SJSA1 (cell line): ENCODE measurements around the gene BLTP1. TPM values are rescaled to one million over a fixed set of nuclear protein-coding genes. Genes with fewer than 3 reads are reported as not detected.

Experiments used
- DNase-seq, 2 experiments: peaks; one replicate each; pipeline ENCODE4 v3.0.0-alpha.2; 2015 to 2020; ENCODE audit warnings: low spot score in 2 of 2, low read depth in 1 of 2
- H3K27ac ChIP-seq: fragments of 250-450 bp; sonication (Bioruptor Pico); 2 replicates; pipeline ENCODE4 v1.5.1; 2020; ENCODE audit warnings: mild to moderate bottlenecking, moderate library complexity
- H3K27me3 ChIP-seq: fragments of 250-450 bp; sonication (Bioruptor Pico); replicated peaks from 2 replicates; pipeline ENCODE4 v1.5.1; 2020; ENCODE audit warnings: mild to moderate bottlenecking, moderate library complexity
- H3K36me3 ChIP-seq: fragments of 250-450 bp; sonication (Bioruptor Pico); 2 replicates; pipeline ENCODE4 v1.5.1; 2020; ENCODE audit warnings: mild to moderate bottlenecking
- H3K4me1 ChIP-seq: fragments of 250-450 bp; sonication (Bioruptor Pico); replicated peaks from 2 replicates; pipeline ENCODE4 v1.6.1; 2021; ENCODE audit warnings: mild to moderate bottlenecking
- H3K4me3 ChIP-seq: fragments of 250-450 bp; sonication (Bioruptor Pico); 2 replicates; pipeline ENCODE4 v1.5.1; 2020; ENCODE audit warnings: mild to moderate bottlenecking
- H3K9me3 ChIP-seq: fragments of 250-450 bp; sonication (Bioruptor Pico); replicated peaks from 2 replicates; pipeline ENCODE4 v1.5.1; 2020; ENCODE audit warnings: mild to moderate bottlenecking
- total RNA-seq: library from RNA; depleted of rRNA; stranded (reverse); fragments of >200 nt; shearing (Covaris generic); gene quantifications from 2 replicates; pipeline ENCODE4 v1.2.3, GENCODE V29; 2014

The BLTP1 gene
- total RNA-seq, 1 experiment from 2014 or later, result 35.6 TPM

DNA sequence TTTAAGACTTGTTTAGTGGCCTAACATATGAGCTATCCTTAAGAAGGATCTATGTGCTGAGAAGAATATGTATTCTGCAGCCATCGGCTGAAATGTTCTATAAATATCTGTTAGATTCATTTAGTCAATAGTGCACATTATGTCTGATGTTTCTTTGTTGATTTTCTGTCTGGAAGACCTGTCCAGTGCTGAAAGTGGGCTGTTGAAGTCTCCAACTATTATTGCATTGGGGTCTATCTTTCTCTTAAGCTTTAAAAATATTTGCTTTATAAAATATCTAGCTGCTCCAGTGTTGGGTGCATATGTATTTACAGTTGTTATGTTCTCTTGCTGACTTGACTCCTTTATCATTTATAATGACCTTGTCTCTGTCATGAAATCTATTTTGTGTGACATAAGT is 9.4 kb upstream of the BLTP1 start:
- H3K27me3 ChIP-seq, result no peaks in the 10 kb centered on the region
- no peaks in the 10 kb centered on the region for H3K9me3 ChIP-seq
- DNase-seq, result no peak
- H3K4me3 ChIP-seq, result no peak overlapping the region
- H3K27ac ChIP-seq, result no peak overlapping the region
- H3K36me3 ChIP-seq, result no peaks in the 10 kb centered on the region
- H3K4me1 ChIP-seq, result no peaks in the 10 kb centered on the region

DNA sequence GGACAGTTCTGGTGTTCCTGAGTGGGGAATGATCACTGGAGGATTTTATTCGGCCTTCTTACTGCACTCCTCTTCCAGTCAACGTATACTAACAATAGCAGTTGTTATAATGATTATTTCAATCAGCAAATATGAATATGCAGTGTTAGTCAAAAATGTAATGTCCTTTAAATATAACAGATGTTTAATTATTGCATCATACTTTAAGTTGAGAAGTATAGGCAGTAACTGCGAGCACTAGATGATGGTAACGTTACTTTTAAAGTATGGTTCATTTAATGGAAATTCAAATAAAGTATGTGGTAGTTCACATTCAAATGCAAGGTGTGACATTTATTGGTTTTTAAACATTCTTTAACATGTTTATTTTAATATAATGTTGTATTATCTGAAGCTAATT is 5.5 kb upstream of the BLTP1 start:
- H3K9me3 ChIP-seq, result no peaks in the 10 kb centered on the region
- DNase-seq, result no peak

DNA sequence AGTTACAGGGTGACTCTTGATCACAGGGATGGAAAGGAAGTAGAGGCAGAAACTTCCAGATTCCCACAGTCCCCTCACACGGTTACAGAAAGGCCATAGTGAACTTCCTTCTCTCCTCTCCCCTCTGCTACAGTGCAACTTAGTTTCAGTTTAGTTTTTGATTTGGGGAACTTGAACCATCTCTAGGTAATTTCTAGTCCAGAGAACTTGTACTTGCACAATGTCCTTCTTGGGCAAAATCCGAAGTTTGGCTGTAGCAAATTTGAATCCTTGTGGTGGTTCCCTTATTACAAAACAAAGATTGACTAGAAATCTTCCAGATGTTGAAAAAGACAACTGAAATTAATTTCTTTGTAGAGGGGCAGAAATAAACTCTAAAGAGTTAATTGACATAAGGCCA is 1.2 kb upstream of the BLTP1 start:
- Histone ChIP-seq H3K4me1 (peaks cover 10% of the 10 kb centered on the region), H3K27ac (no peak overlapping the region), H3K27me3 (no peaks in the 10 kb centered on the region), H3K9me3 (no peaks in the 10 kb centered on the region), H3K4me3 (no peak overlapping the region), H3K36me3 (peaks cover 6% of the 10 kb centered on the region)
- DNase-seq, result no peak

More for the DNA sequence above, 5.5 kb upstream of the BLTP1 start:
- Histone ChIP-seq H3K4me3 (no peak overlapping the region), H3K4me1 (peaks cover 7% of the 10 kb centered on the region), H3K36me3 (no peaks in the 10 kb centered on the region), H3K27me3 (no peaks in the 10 kb centered on the region), H3K27ac (no peak overlapping the region)

DNA sequence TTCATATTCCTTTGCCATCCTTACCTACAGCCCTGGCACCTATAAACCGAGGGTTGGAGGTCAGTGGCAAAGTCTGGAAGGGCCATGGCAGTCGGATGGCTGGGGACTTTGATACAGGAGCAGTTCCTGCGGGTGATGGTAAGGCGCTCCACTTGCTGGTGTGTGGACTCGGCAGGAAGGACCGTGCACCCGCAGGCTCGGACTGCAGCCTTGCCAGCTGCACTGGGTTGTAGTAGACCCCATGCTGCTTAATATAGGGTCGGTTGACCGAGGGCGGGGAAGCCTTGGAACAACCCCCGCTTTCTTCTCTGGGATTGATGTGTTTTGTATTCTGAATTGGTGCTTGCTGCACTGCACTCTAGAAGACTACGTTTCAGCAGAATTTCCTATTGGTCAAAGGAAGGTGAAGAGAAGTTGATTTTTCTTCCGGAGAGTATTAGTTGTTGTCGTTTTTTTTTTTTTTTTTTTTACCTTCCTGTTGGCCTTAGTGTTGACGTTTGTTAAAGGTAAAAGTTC is 638 bp downstream of the BLTP1 start:
- Histone ChIP-seq H3K4me3 (peak overlapping the region; percentile 75), H3K27me3 (no peaks in the 10 kb centered on the region), H3K36me3 (peaks cover 14% of the 10 kb centered on the region), H3K27ac (peak overlapping the region; percentile 51; the same call in 1 of the 2 replicates), H3K9me3 (no peaks in the 10 kb centered on the region), H3K4me1 (peaks cover 10% of the 10 kb centered on the region)
- DNase-seq, result no peak

DNA sequence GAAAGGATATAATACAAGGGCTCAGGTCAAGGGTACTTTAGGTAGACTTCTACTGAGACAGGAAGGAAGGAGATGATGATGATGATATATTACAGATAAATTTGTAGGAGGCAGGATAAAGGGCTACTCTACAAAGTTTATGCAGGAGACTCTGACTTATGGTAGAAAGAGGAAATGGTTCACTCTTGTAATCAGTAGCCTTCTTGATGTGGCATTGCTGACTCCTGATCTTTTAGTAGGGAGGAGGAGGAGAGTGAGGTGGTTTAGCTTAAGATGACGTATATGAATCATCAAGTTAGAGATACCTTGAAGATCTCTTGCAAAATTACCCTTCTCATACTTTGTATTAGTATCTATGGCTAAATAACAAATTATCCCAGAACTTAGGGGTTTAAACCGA is 4.7 kb downstream of the BLTP1 start:
- DNase-seq, result no peak
- Histone ChIP-seq H3K27ac (no peak overlapping the region), H3K9me3 (no peaks in the 10 kb centered on the region)

DNA sequence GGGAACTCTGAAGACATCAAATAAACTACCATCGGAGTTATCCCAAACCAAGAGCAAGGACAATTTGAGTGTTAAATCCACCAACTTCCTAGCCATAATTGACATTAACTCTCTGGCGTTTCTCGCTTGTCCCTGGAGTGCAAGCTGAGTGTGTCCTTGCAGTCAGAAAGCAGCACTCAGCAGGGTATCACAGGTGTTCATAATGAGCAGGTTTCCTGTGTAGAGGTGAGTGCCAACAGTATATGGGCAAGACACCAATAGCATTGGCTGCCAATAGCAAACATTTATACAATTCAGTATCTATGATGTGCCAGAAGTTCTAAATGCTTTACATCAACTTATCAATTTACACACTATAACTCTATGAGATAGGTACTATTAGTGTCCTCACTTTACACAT is 11.2 kb downstream of the BLTP1 start:
- Histone ChIP-seq H3K9me3 (no peaks in the 10 kb centered on the region), H3K4me1 (no peaks in the 10 kb centered on the region), H3K4me3 (no peak overlapping the region), H3K36me3 (0 out of 2 replicates have a peak, but pooled peaks cover 6% of the 10 kb centered on the region), H3K27ac (no peak overlapping the region), H3K27me3 (no peaks in the 10 kb centered on the region)
- no peak for DNase-seq

More for the DNA sequence above, 4.7 kb downstream of the BLTP1 start:
- H3K4me1 ChIP-seq, result 0 out of 2 replicates have a peak, but pooled peaks cover 3% of the 10 kb centered on the region
- no peaks in the 10 kb centered on the region for H3K27me3 ChIP-seq
- no peak overlapping the region for H3K4me3 ChIP-seq
- peaks cover 14% of the 10 kb centered on the region for H3K36me3 ChIP-seq

DNA sequence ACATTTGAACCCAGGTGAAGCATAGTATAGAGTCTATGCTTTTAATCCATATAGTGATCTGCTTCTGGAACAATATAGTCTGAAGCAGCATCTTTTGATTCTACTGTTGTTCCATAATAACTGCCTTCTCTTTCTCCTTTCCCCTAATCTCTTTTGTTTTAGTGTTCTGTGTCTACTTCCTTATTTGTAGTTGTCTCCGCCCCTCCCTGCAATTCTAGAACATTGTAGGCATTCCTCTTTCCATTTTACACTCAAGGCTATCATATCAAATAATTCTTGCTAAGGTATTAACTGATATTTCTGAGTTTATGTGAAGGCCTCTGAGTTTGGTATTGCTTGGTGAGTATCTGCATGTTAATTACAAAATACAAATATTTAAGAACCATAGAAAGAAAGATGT is 11.6 kb downstream of the BLTP1 start:
- Histone ChIP-seq H3K9me3 (no peaks in the 10 kb centered on the region), H3K27me3 (no peaks in the 10 kb centered on the region), H3K4me3 (no peak overlapping the region), H3K36me3 (0 out of 2 replicates have a peak, but pooled peaks cover 6% of the 10 kb centered on the region), H3K27ac (no peak overlapping the region), H3K4me1 (no peaks in the 10 kb centered on the region)
- no peak for DNase-seq

DNA sequence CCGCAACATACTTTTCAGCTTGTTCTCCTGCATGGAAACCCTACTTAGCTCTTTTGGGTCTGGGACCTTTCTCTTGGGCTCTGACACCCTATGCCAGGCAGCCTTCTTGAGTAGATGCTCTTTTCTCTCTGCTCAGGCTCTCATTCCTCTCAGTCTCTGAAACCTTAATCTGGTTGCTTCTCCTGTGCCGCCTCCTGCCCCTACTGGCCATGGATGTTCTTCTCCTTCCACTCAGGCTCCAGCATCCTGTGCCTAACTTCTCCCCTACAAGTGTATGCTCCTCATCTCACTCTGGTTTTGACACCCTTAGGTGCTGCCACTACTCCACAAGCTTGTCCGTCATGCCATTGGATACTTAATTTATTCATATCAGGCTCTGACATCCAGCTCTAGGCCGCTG is 15.2 kb downstream of the BLTP1 start:
- no peak for DNase-seq
- no peaks in the 10 kb centered on the region for H3K4me1 ChIP-seq

DNA sequence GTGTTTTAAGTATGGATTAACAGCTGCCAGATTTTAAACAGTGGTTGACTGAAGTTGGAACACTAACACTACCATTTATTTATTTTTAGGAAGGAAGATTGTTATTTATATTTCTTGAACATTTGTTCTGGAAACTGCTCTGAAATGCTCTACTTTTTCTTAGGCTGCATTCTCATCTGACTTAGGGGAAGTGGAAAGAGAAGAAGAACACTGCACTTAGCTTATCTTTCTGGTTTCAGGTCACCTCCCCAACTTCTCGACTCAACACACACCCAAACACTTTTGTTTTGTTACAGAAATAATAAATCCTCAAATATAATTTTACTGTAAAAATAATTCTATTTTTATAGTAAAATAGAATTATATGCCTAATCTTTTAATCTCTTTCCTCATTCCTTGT is 18.6 kb downstream of the BLTP1 start:
- Histone ChIP-seq H3K4me3 (no peak overlapping the region), H3K27me3 (no peaks in the 10 kb centered on the region), H3K9me3 (no peaks in the 10 kb centered on the region), H3K27ac (no peak overlapping the region), H3K4me1 (no peaks in the 10 kb centered on the region), H3K36me3 (peaks cover 3% of the 10 kb centered on the region; the same call in 1 of the 2 replicates)
- no peak for DNase-seq

More for the DNA sequence above, 15.2 kb downstream of the BLTP1 start:
- no peak overlapping the region for H3K27ac ChIP-seq
- H3K36me3 ChIP-seq, result 0 out of 2 replicates have a peak, but pooled peaks cover 6% of the 10 kb centered on the region
- H3K9me3 ChIP-seq, result no peaks in the 10 kb centered on the region
- H3K27me3 ChIP-seq, result no peaks in the 10 kb centered on the region
- no peak overlapping the region for H3K4me3 ChIP-seq

DNA sequence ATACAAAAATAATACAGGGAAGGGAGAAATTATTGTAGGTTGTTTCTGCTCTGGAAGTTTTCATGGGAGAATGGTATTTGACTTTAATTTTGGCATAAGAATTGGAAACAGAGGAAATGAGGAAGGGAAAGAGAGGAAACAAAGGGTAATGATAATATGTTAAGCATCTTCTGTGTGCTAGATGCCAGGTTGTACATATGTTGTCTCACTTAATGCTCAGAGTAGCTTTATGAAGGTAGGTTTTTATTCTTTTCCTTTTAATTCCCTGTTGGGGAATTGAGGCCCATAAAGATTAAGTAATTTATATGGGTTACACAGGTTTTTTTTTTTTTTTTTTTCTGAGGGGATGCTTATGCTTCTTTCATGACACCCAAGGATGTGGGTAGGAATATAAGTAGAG is 19.2 kb downstream of the BLTP1 start:
- H3K36me3 ChIP-seq, result peaks cover 3% of the 10 kb centered on the region; the same call in 1 of the 2 replicates
- H3K27ac ChIP-seq, result no peak overlapping the region
- no peaks in the 10 kb centered on the region for H3K27me3 ChIP-seq
- no peaks in the 10 kb centered on the region for H3K4me1 ChIP-seq
- H3K9me3 ChIP-seq, result no peaks in the 10 kb centered on the region
- no peak for DNase-seq
- H3K4me3 ChIP-seq, result no peak overlapping the region

DNA sequence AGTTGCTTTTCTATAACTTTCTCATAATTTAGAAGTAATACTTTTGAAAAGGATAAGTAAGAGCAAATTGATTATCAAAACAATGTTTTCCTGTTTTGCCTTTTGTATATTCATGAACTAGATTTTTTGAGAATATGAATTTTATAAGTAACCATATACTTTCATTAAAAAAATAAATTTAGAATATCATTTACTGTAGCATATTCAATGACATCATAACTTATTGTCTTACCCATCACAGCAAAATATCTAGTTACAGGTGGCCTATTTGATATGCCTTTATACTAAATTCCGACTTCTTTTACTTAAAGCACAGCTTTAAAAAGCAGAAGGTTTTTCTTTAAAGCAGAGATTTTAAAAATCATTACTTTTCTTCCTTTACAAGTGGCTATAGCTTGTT is 20.1 kb downstream of the BLTP1 start:
- H3K27ac ChIP-seq, result no peak overlapping the region
- H3K27me3 ChIP-seq, result no peaks in the 10 kb centered on the region
- H3K4me1 ChIP-seq, result no peaks in the 10 kb centered on the region
- peaks cover 7% of the 10 kb centered on the region for H3K36me3 ChIP-seq
- no peaks in the 10 kb centered on the region for H3K9me3 ChIP-seq
- no peak for DNase-seq
- no peak overlapping the region for H3K4me3 ChIP-seq

DNA sequence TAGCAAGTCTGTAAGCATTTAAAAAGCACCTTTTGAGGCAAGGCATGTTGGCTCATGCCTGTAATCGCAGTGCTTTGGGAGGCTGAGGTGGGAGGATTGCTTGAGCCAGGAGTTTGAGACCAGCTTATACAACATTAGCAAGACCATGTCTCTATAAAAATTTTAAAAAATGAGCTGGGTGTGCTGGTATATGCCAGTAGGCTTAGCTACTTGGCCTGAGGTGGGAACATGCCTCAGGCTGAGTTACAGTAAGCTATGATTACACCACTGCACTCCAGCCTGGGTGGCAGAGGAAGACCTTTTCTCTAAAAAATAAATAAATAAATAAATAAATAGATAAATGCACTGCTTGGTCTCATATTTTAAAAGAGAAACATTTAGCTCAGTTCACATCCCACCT is 26.8 kb downstream of the BLTP1 start:
- Histone ChIP-seq H3K27me3 (no peaks in the 10 kb centered on the region), H3K4me1 (no peaks in the 10 kb centered on the region), H3K27ac (no peak overlapping the region), H3K36me3 (peaks cover 14% of the 10 kb centered on the region), H3K4me3 (no peak overlapping the region), H3K9me3 (no peaks in the 10 kb centered on the region)
- DNase-seq, result no peak

DNA sequence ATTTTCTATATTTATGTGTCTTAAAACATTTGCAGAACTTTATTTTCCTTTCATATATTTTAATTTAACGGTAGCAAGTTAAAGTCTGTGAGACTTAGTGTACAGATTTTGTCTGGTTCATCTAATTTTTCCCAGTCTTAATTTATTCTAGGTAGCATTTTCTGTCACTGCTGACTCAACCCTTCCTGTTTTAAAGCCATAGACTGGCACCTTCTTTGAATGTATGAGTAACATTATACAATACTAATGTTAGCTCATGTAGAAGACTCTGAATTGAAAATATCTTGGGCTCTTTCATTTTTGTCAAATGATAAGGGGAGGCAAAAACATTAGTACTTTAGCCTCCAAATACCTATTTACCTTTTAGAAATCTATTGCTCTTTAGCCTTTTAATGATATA is 43.6 kb downstream of the BLTP1 start:
- no peak for DNase-seq
- Histone ChIP-seq H3K9me3 (no peaks in the 10 kb centered on the region), H3K36me3 (peaks cover 25% of the 10 kb centered on the region), H3K27me3 (no peaks in the 10 kb centered on the region), H3K27ac (no peak overlapping the region), H3K4me1 (no peaks in the 10 kb centered on the region), H3K4me3 (no peak overlapping the region)
